Endometrial microvascular endothelial cells (primary cell): ENCODE measurements around the gene HSD17B3. TPM values are rescaled to one million over a fixed set of nuclear protein-coding genes. Genes with fewer than 3 reads are reported as not detected.
"Not testable (repeated sequence)": the region's sequence is repeated elsewhere in the genome, so short reads cannot be mapped to it uniquely, and the experiment has no call there.

Experiments
- in situ Hi-C: cut with HindIII; loops from 2 replicates; pipeline ENCODE4 v1.10.0; 2017; ENCODE audit warnings: low sequenced_read_pairs, low pct_unique_long_range_greater_than_20kb; ENCODE audit errors: inconsistent ontology term
- total RNA-seq: library from RNA; depleted of rRNA; stranded (reverse); fragments of >200 nt; gene quantifications from one replicate; pipeline ENCODE4 v1.2.3, GENCODE V29; 2015; ENCODE audit errors: inconsistent ontology term

HSD17B3 gene
- total RNA-seq, 1 donor from 2014 or later, result not detected

DNA sequence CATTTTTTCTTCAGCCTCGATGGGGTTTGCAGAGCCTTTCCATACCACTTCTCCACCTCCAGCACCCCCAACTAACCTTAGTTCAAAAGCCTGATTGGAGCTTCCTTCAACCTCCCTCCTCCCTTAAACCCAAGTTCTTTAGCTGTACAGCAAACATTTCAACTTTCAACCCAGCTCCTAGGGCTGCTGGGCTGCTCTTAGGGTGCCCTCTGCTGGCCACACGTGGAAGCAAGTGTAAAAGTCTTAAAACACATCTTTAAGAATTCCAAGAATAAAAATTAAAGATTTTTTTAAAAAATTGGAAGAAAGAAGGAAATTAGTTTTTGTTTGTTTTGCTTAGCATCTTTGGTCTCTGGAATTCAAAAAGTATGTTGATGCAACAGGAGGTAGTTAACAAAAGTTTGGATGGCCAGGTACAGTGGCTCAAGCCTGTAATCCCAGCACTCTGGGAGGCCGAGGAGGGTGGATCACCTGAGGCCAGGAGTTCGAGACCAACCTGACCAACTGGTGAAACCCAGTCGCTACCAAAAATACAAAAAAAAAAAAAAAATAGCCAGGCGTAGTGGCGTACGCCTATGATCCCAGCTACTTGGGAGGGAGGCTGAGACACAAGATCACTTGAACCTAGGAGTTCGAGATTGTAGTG is 15.5 kb upstream of the HSD17B3 start:
- in situ Hi-C loops, result no loop called here

DNA sequence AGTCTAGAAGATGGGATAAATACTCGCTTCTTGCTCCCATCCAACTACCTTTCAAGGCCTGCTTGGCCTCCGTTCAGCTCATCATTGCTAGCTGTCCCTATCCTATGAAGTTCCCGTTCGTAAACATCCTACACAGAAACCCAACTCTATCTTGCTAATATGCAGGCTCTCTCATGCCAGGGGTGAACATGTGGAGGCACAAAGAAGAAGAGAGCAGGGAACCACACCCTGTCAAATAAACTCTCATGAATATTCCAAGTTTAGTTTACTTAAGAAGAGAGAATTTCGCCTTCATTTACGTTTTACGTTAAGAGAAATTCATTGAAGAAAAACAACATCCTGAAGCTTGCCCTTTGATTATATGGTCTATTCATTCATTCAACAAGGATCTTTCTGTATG is 7.9 kb upstream of the HSD17B3 start:
- in situ Hi-C loops, result no loop called here

GRCh38 chr9:96306958-96307357 is 5.0 kb upstream of the HSD17B3 start:
- in situ Hi-C loops, result not testable (repeated sequence)

DNA sequence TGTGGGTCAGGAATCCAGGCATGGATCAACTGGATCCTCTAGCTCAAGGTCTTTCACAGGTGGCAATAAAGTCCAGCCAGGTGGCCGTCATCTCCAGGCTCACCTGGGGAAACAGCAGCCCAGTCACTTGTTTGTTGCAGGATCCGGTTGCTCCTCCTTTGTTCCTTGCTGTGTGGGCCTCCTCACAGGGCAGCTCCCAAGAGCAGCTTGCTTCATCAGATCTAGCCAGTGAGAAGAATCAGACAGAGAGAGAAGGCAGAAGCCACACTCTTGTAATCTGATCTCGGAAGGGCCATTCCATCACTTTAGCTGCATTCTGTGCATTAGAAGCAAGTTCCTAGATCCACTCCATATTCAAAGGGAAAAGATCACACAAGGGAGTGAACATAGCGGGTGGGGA is 3.2 kb upstream of the HSD17B3 start:
- in situ Hi-C loops, result no loop called here

DNA sequence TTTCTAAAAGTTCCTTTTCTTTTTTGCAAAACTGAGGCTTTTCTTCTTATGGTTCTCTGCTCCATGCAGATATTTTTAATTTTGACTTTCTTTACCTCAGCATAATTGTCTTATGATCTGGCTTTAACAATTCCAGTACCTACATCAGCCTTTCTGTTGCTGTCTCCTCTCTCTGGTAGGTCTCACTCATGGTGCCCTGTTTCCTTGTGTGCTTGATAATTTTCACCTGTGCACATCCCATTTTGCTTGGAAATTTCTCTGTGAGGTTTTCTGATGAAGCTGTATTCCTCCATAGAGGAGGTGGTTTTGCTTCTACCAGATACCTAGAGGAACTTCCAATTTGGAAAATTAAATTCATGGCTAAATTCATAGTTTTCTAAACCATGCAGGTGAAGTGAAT is 2.3 kb upstream of the HSD17B3 start:
- in situ Hi-C loops, result no loop called here

GRCh38 chr9:96299823-96300222 is 2.2 kb downstream of the HSD17B3 start:
- in situ Hi-C loops, result no loop called here

DNA sequence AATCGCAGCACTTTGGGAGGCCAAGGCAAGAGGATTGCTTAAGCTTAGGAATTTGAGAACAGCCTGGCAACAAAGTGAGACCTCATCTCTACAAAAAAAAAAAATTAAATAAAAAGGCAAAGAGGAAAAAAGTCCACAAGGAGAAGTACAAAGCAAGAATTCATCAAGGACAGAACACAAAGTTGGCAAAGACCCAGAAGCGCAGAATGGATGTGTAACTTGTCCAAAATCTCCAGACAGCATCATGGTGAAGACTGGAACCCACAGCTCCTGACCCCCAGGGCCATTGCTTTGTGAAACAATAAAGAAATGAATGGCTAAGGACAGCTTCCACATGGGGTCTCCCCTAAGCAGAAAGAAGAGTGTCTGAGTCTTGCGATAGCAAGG is 7.8 kb downstream of the HSD17B3 start:
- in situ Hi-C loops, result no loop called here

DNA sequence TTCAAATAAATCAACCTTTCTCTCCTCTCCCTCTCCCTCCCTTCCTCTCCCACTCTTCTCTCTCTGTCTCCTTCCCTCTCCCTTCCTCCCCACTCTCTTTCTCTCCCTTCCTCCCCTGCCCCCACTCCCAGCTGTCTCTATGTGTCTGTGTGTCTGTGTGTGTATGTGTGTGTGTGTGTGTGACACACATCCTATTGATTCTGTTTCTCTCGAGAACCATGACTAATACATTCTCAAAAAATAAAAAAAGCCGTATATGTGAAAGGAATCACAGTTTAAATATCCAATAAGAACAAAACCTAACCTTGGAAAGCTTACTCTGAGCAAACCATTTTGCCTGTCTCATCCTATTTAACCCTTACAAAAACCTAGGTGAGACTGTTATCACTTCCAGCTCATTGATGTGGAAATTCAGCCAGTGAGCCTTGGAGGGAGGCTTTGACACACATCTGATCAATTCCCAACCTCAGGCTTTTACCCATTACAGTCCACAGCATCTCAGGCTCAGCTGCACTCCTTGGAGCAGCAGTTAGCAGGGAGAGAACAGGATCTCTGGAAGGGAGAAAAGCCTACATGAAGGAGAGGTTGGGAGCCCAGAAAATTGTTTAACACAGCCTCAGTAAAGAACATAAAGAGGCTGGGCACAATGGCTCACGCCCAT is 8.3 kb downstream of the HSD17B3 start:
- in situ Hi-C loops, result no loop called here

DNA sequence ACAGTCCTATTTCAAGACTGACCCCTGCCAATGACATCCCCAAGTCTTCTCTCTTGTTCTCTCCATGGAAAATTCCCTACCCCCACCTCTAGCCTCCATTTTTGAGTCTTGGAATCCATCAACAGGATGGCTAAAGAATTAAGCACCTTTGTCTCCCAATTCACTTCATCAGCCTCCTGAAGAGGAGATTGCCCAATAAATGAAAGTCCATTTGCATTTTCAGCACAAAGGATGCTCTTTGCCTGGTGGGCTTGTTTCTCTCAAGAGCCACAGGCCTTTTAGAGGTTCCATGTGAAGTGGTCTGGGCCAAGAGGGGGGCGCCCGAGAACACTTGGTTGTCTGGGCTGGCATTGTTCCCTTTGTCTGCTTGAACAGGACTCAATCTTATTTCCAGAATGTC is 12.6 kb downstream of the HSD17B3 start:
- in situ Hi-C loops, result no loop called here

- in situ Hi-C loops, result no loop called here
Observed at GRCh38 chr9:96281641-96282040, 20.3 kb downstream of the HSD17B3 start.

- in situ Hi-C loops, result no loop called here
Observed at GRCh38 chr9:96279932-96280331, 22.0 kb downstream of the HSD17B3 start.

DNA sequence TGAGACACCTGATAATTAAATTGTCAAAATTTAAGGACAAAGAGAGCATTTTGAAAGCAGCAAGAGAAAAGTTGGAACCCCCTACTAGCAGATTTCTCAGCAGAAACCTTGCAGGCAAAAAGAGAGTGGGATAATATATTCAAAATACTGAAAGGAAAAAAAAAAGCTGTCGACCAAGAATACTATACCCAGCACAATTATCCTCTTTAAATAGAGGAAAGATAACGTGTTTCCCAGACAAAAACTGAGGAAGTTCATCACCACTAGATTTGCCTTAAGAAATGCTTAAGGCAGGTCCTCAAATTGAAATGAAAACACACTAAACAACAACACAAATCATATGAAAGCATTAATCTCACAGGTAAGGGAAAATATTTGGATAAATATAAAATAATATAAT is 27.0 kb downstream of the HSD17B3 start:
- in situ Hi-C loops, result no loop called here

DNA sequence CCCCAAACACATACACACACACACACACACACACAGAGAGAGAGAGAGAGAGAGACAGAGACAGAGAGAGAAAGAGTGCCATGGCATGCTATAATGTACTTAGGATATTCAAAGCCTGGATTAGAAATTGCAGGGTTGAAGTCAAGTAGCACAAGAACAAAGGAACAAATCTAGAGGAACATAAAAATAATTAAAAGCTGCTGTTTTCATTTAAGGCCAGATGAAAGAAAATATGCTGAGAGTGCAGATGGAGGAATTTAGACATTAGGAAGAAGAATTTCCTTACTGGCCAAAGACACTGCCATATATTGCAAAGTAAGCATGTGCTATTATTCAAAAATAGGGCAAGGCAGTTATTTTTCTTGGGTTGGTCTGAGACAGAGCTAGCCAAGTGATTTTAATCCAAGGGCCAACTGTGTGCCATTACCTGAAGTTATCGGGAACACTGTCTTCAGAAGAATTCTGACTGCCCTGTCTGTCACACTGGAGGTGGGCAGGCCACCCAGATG is 31.7 kb downstream of the HSD17B3 start:
- in situ Hi-C loops, result no loop called here

- in situ Hi-C loops, result no loop called here
Observed at GRCh38 chr9:96258967-96259366, 43.0 kb downstream of the HSD17B3 start.

DNA sequence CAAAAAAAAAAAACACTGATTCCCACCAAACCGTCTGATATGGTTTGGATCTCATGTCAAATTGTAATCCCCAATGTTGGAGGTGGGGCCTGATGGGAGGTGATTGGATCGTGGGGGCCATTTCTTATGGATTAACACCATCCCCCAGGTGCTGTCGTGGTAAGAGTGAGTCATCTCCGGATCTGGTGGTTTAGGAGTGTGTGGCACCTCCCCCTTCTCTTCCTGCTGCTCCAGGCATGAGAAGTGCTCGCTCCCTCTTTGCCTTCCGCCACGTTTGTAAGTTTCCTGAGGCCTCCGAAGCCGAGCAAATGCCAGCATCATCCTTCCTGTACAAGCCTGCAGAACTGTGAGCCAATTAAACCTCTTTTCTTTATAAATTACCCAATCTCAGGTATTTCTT is 45.2 kb downstream of the HSD17B3 start:
- in situ Hi-C loops, result no loop called here

GRCh38 chr9:96255698-96256097 is 46.3 kb downstream of the HSD17B3 start:
- in situ Hi-C loops, result no loop called here

- in situ Hi-C loops, result no loop called here
Observed at GRCh38 chr9:96253059-96253696, 48.8 kb downstream of the HSD17B3 start.

GRCh38 chr9:96251451-96251850 is 50.5 kb downstream of the HSD17B3 start:
- in situ Hi-C loops, result no loop called here

DNA sequence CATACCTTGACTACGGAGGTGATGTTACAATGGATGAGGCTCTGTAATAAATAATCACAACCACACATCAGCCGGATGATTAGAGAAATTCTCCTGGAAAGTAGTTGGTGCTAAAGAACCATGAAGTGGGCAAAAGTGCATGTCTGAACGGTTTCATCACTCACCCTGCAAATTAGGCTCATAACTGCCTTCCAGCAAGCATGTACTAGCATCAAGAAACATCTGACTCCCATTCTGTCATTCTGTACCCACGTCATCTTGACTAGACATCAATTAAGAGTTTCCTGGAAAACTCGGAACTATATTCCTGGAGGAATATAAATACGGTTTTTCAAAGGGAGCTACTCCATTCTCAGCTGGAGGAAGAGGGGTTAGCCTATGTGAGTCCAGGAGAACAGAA is 52.2 kb downstream of the HSD17B3 start:
- in situ Hi-C loops, result no loop called here

DNA sequence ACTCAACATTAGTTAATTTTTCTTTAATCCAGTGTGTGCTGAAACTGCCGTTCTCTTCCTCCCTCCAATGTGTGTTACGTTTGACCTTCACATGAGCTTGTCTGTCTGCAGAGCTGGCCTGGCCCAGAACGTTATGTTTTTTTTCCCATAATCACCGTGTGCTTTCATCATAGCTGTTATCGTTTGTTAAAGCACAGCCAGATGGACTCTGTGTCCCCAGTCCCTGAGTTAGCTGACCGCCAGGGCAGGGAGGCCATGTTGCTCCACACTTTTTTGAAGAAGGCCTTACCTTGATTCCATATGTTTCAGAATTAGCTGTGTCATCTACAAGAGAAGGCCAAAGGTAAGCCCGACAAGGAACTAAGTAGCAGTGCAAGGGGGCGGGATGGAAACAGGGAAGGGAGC is 55.7 kb downstream of the HSD17B3 start:
- in situ Hi-C loops, result no loop called here
